ENCODE data around the gene PRDM4. TPM values are rescaled to one million over a fixed set of nuclear protein-coding genes. Genes with fewer than 3 reads are reported as not detected.

PRDM4 gene
- total and polyA plus RNA-seq, 2 of the 13 experiments (the other 11 are each of a cell fraction or from before 2014, with no cell fraction given) = 9.9 to 15.3 TPM

DNA sequence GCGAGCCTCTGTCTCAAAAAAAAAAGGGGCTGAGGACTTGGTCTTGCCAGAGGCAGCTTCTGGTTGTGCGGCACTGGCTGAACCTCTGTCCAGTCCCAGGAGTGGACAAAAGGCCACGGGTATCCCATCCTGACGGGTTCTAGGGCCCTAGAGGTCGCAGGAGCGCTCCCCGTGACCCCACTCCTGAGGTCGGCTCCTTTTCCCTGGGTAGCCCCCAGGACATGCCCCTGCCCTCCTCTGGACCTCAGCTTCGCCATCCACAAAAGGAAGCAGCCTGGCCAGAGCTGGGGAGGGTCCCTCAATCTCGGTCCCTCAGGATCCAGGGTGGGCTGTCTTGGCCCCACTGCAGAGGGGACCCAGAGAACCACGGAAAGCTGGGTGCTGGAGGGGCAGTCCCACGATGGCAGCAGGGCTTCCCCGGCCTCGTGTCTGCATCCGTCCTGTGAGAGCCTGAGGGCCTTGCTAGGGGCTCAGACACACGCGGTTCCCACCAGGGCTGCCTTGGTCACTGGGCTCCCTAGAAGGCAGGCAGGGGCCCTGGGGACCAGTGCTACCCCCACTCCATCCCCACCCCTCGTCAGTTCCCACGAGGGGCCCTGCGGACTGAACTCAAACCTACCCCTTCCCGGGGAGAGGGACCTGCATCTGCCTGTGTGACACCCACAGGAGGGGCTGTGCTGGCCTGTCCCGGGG lies 44.7 kb upstream of the PRDM4 start:
- Histone ChIP-seq H3K79me2 (ENCODE audit: insufficient read depth, low read length) (no peaks in the 10 kb centered on the region), H3K9me3 (ENCODE audit: low read length) (no peaks in the 10 kb centered on the region), H3K4me1 (ENCODE audit: insufficient read depth, low read length) (no peaks in the 10 kb centered on the region), H2AFZ (ENCODE audit: low read length) (no peak overlapping the region), H3K4me3 (replicated peaks in 1 of 3; ENCODE audit: insufficient read depth in 1 of 3, low read depth in 2 of 3, low read length in 3 of 3) (no peak overlapping the region), H3K27ac (ENCODE audit: extremely low read length, insufficient read depth, low read length) (no peak overlapping the region), H3K9ac (ENCODE audit: insufficient read depth, low read depth, low read length) (no peak overlapping the region), H3K36me3 (replicated peaks in 1 of 2; ENCODE audit: control insufficient read depth in 1 of 2, insufficient read depth in 2 of 2, low read length in 2 of 2) (no peaks in the 10 kb centered on the region), H3K4me2 (ENCODE audit: low read depth, low read length) (no peak overlapping the region), H3K27me3 (ENCODE audit: control insufficient read depth in 1 of 2, insufficient read depth in 2 of 2, low read length in 2 of 2) (no peaks in the 10 kb centered on the region; a peak in 1 of 5 replicates), H4K20me1 (ENCODE audit: insufficient read depth, low read length) (no peaks in the 10 kb centered on the region)
- WGBS (ENCODE audit: low lambda C conversion rate) = 31% methylated on average over 4 of the region's 22 CpGs
- CTCF ChIA-PET (ENCODE audit: low intra/inter-chr PET ratio, low total read pairs) = no interaction called here
- no peak for ATAC-seq
- intact Hi-C loops (cut with micrococcal nuclease; ENCODE audit: unreplicated experiment) = no loop called here
- no peak for FAIRE-seq
- in situ Hi-C loops (cut with HindIII; ENCODE audit: extremely low pct_ligation_motif_present, low pct_unique_long_range_greater_than_20kb) = no loop called here
- no TSS peak for BruUV-seq (replicated peaks)
- TF ChIP-seq KDM3A (CRISPR knock-in tag; IDR thresholded peaks at IDR 0.05; ENCODE audit: low read depth) = no peak
- TF ChIP-seq ZIK1 (CRISPR knock-in tag; IDR thresholded peaks at IDR 0.05; ENCODE audit: borderline replicate concordance, low read depth) = no peak
- no peak for TF ChIP-seq XRCC5 (optimal IDR thresholded peaks at IDR 0.05; ENCODE audit: low read length)
- TF ChIP-seq ZNF720 (CRISPR knock-in tag; IDR thresholded peaks at IDR 0.05) = no peak
- TF ChIP-seq, protein P1, sequence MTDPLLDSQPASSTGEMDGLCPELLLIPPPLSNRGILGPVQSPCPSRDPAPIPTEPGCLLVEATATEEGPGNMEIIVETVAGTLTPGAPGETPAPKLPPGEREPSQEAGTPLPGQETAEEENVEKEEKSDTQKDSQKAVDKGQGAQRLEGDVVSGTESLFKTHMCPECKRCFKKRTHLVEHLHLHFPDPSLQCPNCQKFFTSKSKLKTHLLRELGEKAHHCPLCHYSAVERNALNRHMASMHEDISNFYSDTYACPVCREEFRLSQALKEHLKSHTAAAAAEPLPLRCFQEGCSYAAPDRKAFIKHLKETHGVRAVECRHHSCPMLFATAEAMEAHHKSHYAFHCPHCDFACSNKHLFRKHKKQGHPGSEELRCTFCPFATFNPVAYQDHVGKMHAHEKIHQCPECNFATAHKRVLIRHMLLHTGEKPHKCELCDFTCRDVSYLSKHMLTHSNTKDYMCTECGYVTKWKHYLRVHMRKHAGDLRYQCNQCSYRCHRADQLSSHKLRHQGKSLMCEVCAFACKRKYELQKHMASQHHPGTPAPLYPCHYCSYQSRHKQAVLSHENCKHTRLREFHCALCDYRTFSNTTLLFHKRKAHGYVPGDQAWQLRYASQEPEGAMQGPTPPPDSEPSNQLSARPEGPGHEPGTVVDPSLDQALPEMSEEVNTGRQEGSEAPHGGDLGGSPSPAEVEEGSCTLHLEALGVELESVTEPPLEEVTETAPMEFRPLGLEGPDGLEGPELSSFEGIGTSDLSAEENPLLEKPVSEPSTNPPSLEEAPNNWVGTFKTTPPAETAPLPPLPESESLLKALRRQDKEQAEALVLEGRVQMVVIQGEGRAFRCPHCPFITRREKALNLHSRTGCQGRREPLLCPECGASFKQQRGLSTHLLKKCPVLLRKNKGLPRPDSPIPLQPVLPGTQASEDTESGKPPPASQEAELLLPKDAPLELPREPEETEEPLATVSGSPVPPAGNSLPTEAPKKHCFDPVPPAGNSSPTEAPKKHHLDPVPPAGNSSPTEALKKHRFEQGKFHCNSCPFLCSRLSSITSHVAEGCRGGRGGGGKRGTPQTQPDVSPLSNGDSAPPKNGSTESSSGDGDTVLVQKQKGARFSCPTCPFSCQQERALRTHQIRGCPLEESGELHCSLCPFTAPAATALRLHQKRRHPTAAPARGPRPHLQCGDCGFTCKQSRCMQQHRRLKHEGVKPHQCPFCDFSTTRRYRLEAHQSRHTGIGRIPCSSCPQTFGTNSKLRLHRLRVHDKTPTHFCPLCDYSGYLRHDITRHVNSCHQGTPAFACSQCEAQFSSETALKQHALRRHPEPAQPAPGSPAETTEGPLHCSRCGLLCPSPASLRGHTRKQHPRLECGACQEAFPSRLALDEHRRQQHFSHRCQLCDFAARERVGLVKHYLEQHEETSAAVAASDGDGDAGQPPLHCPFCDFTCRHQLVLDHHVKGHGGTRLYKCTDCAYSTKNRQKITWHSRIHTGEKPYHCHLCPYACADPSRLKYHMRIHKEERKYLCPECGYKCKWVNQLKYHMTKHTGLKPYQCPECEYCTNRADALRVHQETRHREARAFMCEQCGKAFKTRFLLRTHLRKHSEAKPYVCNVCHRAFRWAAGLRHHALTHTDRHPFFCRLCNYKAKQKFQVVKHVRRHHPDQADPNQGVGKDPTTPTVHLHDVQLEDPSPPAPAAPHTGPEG (CRISPR knock-in tag; IDR thresholded peaks at IDR 0.05) = no peak
- TF ChIP-seq, protein P2, sequence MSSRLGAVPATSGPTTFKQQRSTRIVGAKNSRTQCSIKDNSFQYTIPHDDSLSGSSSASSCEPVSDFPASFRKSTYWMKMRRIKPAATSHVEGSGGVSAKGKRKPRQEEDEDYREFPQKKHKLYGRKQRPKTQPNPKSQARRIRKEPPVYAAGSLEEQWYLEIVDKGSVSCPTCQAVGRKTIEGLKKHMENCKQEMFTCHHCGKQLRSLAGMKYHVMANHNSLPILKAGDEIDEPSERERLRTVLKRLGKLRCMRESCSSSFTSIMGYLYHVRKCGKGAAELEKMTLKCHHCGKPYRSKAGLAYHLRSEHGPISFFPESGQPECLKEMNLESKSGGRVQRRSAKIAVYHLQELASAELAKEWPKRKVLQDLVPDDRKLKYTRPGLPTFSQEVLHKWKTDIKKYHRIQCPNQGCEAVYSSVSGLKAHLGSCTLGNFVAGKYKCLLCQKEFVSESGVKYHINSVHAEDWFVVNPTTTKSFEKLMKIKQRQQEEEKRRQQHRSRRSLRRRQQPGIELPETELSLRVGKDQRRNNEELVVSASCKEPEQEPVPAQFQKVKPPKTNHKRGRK (CRISPR knock-in tag; IDR thresholded peaks at IDR 0.05) = no peak
- no peak for TF ChIP-seq ZNF788 (CRISPR knock-in tag; IDR thresholded peaks at IDR 0.05; ENCODE audit: borderline replicate concordance)
- no peak for TF ChIP-seq MTA1 (CRISPR knock-in tag; IDR thresholded peaks at IDR 0.05; ENCODE audit: borderline replicate concordance)
- no peak for TF ChIP-seq ZNF460 (CRISPR knock-in tag; IDR thresholded peaks at IDR 0.05; ENCODE audit: borderline replicate concordance)
- no peak for TF ChIP-seq ESRRA (CRISPR knock-in tag; IDR thresholded peaks at IDR 0.05; ENCODE audit: low read depth)
- no peak for TF ChIP-seq SKI (IDR thresholded peaks at IDR 0.05; ENCODE audit: partially characterized antibody)
- TF ChIP-seq, protein P3, sequence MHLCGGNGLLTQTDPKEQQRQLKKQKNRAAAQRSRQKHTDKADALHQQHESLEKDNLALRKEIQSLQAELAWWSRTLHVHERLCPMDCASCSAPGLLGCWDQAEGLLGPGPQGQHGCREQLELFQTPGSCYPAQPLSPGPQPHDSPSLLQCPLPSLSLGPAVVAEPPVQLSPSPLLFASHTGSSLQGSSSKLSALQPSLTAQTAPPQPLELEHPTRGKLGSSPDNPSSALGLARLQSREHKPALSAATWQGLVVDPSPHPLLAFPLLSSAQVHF (CRISPR knock-in tag; IDR thresholded peaks at IDR 0.05) = no peak
- TF ChIP-seq ZNF451 (CRISPR knock-in tag; IDR thresholded peaks at IDR 0.05) = no peak
- TF ChIP-seq SRF (IDR thresholded peaks at IDR 0.05; ENCODE audit: low read depth, low read length) = no peak
- no peak for TF ChIP-seq ZNF589 (CRISPR knock-in tag; conservative IDR thresholded peaks at IDR 0.05)
- TF ChIP-seq, protein P4, sequence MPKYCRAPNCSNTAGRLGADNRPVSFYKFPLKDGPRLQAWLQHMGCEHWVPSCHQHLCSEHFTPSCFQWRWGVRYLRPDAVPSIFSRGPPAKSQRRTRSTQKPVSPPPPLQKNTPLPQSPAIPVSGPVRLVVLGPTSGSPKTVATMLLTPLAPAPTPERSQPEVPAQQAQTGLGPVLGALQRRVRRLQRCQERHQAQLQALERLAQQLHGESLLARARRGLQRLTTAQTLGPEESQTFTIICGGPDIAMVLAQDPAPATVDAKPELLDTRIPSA (CRISPR knock-in tag; IDR thresholded peaks at IDR 0.05; ENCODE audit: borderline replicate concordance) = no peak
- POLR2A ChIA-PET = no interaction called here
- DNase-seq (ENCODE audit: low spot score) = no peak
